WTC11 (cell line): ENCODE measurements around the gene EPHB6. TPM values are rescaled to one million over a fixed set of nuclear protein-coding genes. Genes with fewer than 3 reads are reported as not detected.

ENCODE experiments used
- ATAC-seq: fragments of 200-7000 bp; cut with Tn5 transposase; 2 replicates; pipeline ENCODE4 v1.10.0; 2021; ENCODE audit warnings: mild to moderate bottlenecking, moderate library complexity
- CTCF ChIA-PET: fragments of 300-600 bp; sonication (Branson Sonifier 250); formaldehyde crosslinking; loops from one replicate; lab custom pipeline; 2021; ENCODE audit warnings: antibody characterized with exemption; lab: Charles Lee
- POLR2A ChIA-PET: fragments of 350-600 bp; sonication (Branson Sonifier 250); formaldehyde crosslinking; loops from one replicate; lab custom pipeline; 2021; ENCODE audit warnings: antibody characterized with exemption; lab: Charles Lee
- DNase-seq: peaks from one replicate; pipeline ENCODE4 v3.0.0; 2021; ENCODE audit warnings: low spot score
- H3K27ac Mint-ChIP-seq: 2 replicates; pipeline ENCODE4 v1.8.0; 2021; ENCODE audit warnings: mixed read lengths
- H3K27me3 Mint-ChIP-seq: 2 replicates; pipeline ENCODE4 v1.8.0; 2021; ENCODE audit warnings: low read depth, mild to moderate bottlenecking, moderate library complexity, mixed read lengths
- H3K36me3 Mint-ChIP-seq: 2 replicates; pipeline ENCODE4 v1.8.0; 2021; ENCODE audit warnings: mixed read lengths
- H3K4me1 Mint-ChIP-seq: 2 replicates; pipeline ENCODE4 v1.8.0; 2022; ENCODE audit warnings: mixed read lengths
- H3K4me3 Mint-ChIP-seq: 2 replicates; pipeline ENCODE4 v1.8.0; 2021; ENCODE audit warnings: mild to moderate bottlenecking, moderate library complexity, mixed read lengths
- H3K9me3 Mint-ChIP-seq: 2 replicates; pipeline ENCODE4 v1.8.0; 2021; ENCODE audit warnings: mixed read lengths
- AR ChIP-seq: fragments of 250-450 bp; sonication (Bioruptor Pico); IDR thresholded peaks from 2 replicates; pipeline ENCODE4 v1.9.0; 2021; ENCODE audit warnings: mild to moderate bottlenecking
- CBFB ChIP-seq: sonication (generic); formaldehyde crosslinking; IDR thresholded peaks from 2 replicates; pipeline ENCODE4 v1.8.1; 2022; ENCODE audit warnings: mild to moderate bottlenecking, low read depth, missing genetic modification reagents
- CTCF ChIP-seq: fragments of 200-600 bp; IDR thresholded peaks from 2 replicates; pipeline ENCODE4 v1.8.0; 2022; ENCODE audit warnings: antibody characterized with exemption
- E2F4 ChIP-seq: sonication (generic); formaldehyde crosslinking; IDR thresholded peaks from 2 replicates; pipeline ENCODE4 v1.8.1; 2022; ENCODE audit warnings: low read depth, mild to moderate bottlenecking, moderate library complexity, missing genetic modification reagents, borderline replicate concordance
- ERG ChIP-seq: fragments of 250-450 bp; sonication (Bioruptor Pico); IDR thresholded peaks from 2 replicates; pipeline ENCODE4 v1.8.0; 2021; ENCODE audit warnings: mild to moderate bottlenecking
- FOXP4 ChIP-seq: sonication (generic); formaldehyde crosslinking; IDR thresholded peaks from 2 replicates; pipeline ENCODE4 v1.8.0; 2022; ENCODE audit warnings: mild to moderate bottlenecking, missing genetic modification reagents
- GABPB1 ChIP-seq: sonication (generic); formaldehyde crosslinking; IDR thresholded peaks from 2 replicates; pipeline ENCODE4 v1.8.1; 2023; ENCODE audit warnings: mild to moderate bottlenecking, missing genetic modification reagents
- GRHL2 ChIP-seq: fragments of 250-450 bp; sonication (Bioruptor Pico); IDR thresholded peaks from 2 replicates; pipeline ENCODE4 v1.8.0; 2022; ENCODE audit warnings: mild to moderate bottlenecking, moderate library complexity; ENCODE audit not compliant: insufficient replicate concordance, severe bottlenecking
- MLX ChIP-seq: sonication (generic); formaldehyde crosslinking; IDR thresholded peaks from 2 replicates; pipeline ENCODE4 v1.8.1; 2023; ENCODE audit warnings: mild to moderate bottlenecking, missing genetic modification reagents, moderate library complexity
- MXD4 ChIP-seq: fragments of 250-450 bp; sonication (Bioruptor Pico); IDR thresholded peaks from 2 replicates; pipeline ENCODE4 v1.8.0; 2021; ENCODE audit warnings: mild to moderate bottlenecking, moderate library complexity, borderline replicate concordance
- NFYB ChIP-seq: sonication (generic); formaldehyde crosslinking; conservative IDR thresholded peaks from 2 replicates; pipeline ENCODE4 v1.8.0; 2022; ENCODE audit warnings: low read depth, missing genetic modification reagents
- RORB ChIP-seq: fragments of 250-450 bp; sonication (Bioruptor Pico); IDR thresholded peaks from 2 replicates; pipeline ENCODE4 v1.9.0; 2021; ENCODE audit warnings: mild to moderate bottlenecking
- SMAD3 ChIP-seq: sonication (generic); formaldehyde crosslinking; IDR thresholded peaks from 2 replicates; pipeline ENCODE4 v1.8.0; 2022; ENCODE audit warnings: missing genetic modification reagents, mild to moderate bottlenecking, borderline replicate concordance
- SMAD4 ChIP-seq: sonication (generic); formaldehyde crosslinking; IDR thresholded peaks from 2 replicates; pipeline ENCODE4 v1.8.0; 2022; ENCODE audit warnings: mild to moderate bottlenecking, missing genetic modification reagents
- ZBTB43 ChIP-seq: sonication (generic); formaldehyde crosslinking; IDR thresholded peaks from 2 replicates; pipeline ENCODE4 v1.8.1; 2023; ENCODE audit warnings: mild to moderate bottlenecking, missing genetic modification reagents
- ZNF121 ChIP-seq: sonication (generic); formaldehyde crosslinking; IDR thresholded peaks from 2 replicates; pipeline ENCODE4 v1.8.0; 2023; ENCODE audit warnings: missing genetic modification reagents
- ZNF138 ChIP-seq: sonication (generic); formaldehyde crosslinking; conservative IDR thresholded peaks from 2 replicates; pipeline ENCODE4 v1.8.1; 2022; ENCODE audit warnings: mild to moderate bottlenecking, moderate library complexity, missing genetic modification reagents
- ZNF281 ChIP-seq: sonication (generic); formaldehyde crosslinking; IDR thresholded peaks from 2 replicates; pipeline ENCODE4 v1.8.0; 2023; ENCODE audit warnings: mild to moderate bottlenecking, missing genetic modification reagents
- ZNF416 ChIP-seq: fragments of 250-450 bp; sonication (Bioruptor Pico); IDR thresholded peaks from 2 replicates; pipeline ENCODE4 v1.9.0; 2021; ENCODE audit warnings: mild to moderate bottlenecking, inconsistent platforms
- ZNF425 ChIP-seq: fragments of 250-450 bp; sonication (Bioruptor Pico); conservative IDR thresholded peaks from 2 replicates; pipeline ENCODE4 v1.9.0; 2021; ENCODE audit warnings: mild to moderate bottlenecking
- total RNA-seq: library from RNA; stranded (reverse); gene quantifications from 3 replicates; pipeline ENCODE4 v1.2.3, GENCODE V29; 2021

Gene EPHB6
- total RNA-seq, 1 experiment from 2014 or later, result 15.1 TPM

- TF ChIP-seq ERG (CRISPR knock-in tag), result no peak
- no peak for TF ChIP-seq ZNF121 (CRISPR knock-in tag)
- TF ChIP-seq ZNF281, result no peak
- no peak for TF ChIP-seq SMAD3 (CRISPR knock-in tag)
- no peak for TF ChIP-seq ZNF138
- no peak for TF ChIP-seq ZNF416 (CRISPR knock-in tag)
- no peak for TF ChIP-seq GRHL2 (CRISPR knock-in tag)
- no peak for TF ChIP-seq SMAD4 (CRISPR knock-in tag)
- TF ChIP-seq AR, result no peak
- no peak for TF ChIP-seq ZBTB43 (CRISPR knock-in tag)
These were observed 14.1 kb downstream of the EPHB6 start (continued) for GRCh38 chr7:142868986-142869415.

GRCh38 chr7:142869434-142869833 lies 14.6 kb downstream of the EPHB6 start:
- DNase-seq, result no peak
- H3K4me1 Mint-ChIP-seq, result peaks cover 16% of the 10 kb centered on the region
- CTCF ChIA-PET, result interaction anchor here (0.8 to 4.4 kb wide), 3 partner anchors 12 to 237 kb away, joined by 3 to 27 read pairs (median 3); partner anchors contain the start of gene EPHB6
- POLR2A ChIA-PET, result interaction anchor here (0.6 kb wide), 1 partner anchor 47 kb away, joined by 4 read pairs; no protein-coding TSS in a partner anchor
- peaks cover 7% of the 10 kb centered on the region for H3K9me3 Mint-ChIP-seq
- no peaks in the 10 kb centered on the region; the same call in 1 of the 2 replicates for H3K36me3 Mint-ChIP-seq
- ATAC-seq, result no peak
- H3K4me3 Mint-ChIP-seq, result no peak overlapping the region
- H3K27ac Mint-ChIP-seq, result no peak overlapping the region
- H3K27me3 Mint-ChIP-seq, result no peaks in the 10 kb centered on the region
- TF ChIP-seq CTCF (no peak), MXD4 (CRISPR knock-in tag) (no peak), MLX (CRISPR knock-in tag) (no peak), SMAD3 (CRISPR knock-in tag) (no peak), RORB (CRISPR knock-in tag) (no peak), NFYB (no peak), FOXP4 (CRISPR knock-in tag) (no peak), CBFB (CRISPR knock-in tag) (no peak), GABPB1 (CRISPR knock-in tag) (no peak), ZNF425 (no peak), E2F4 (CRISPR knock-in tag) (no peak)
